HG03457 (cell line): ENCODE data around the gene TUFM.
"Not testable (repeated sequence)": the region's sequence is repeated elsewhere in the genome, so short reads cannot be mapped to it uniquely, and the experiment has no call there.

Source experiments
- ATAC-seq: cut with Tn5 transposase; IDR thresholded peaks from one replicate; pipeline ENCODE4 v1.9.1; 2021; ENCODE audit warnings: moderate number of reproducible peaks; ENCODE audit not compliant: unreplicated experiment

The TUFM gene

GRCh38 chr16:28802235-28803019 lies 43.7 kb downstream of the TUFM start:
- not testable (repeated sequence) for ATAC-seq
